ENCODE data around the gene GDF10.

DNA sequence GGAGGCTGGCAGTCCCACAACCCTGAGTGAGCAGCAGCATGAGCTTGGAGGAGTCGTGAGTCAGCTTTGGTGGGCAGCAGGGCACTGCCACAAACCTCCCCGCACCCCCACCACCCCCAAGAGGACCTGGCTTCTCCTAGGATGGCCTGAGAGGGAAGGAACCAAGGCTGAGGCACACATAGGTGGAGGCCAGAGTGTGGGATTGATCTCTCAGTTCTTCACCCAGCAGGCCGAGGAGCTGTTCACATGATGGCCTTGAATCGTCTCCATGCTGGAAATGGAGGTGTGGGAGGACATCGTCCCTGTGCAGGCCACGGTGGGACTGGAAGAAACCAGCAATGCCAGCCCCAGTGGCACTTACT is 17.4 kb upstream of the GDF10 start:
- no peak for TF ChIP-seq POLR2A (IDR thresholded peaks at IDR 0.05)
- TF ChIP-seq, protein P1, sequence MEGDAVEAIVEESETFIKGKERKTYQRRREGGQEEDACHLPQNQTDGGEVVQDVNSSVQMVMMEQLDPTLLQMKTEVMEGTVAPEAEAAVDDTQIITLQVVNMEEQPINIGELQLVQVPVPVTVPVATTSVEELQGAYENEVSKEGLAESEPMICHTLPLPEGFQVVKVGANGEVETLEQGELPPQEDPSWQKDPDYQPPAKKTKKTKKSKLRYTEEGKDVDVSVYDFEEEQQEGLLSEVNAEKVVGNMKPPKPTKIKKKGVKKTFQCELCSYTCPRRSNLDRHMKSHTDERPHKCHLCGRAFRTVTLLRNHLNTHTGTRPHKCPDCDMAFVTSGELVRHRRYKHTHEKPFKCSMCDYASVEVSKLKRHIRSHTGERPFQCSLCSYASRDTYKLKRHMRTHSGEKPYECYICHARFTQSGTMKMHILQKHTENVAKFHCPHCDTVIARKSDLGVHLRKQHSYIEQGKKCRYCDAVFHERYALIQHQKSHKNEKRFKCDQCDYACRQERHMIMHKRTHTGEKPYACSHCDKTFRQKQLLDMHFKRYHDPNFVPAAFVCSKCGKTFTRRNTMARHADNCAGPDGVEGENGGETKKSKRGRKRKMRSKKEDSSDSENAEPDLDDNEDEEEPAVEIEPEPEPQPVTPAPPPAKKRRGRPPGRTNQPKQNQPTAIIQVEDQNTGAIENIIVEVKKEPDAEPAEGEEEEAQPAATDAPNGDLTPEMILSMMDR (IDR thresholded peaks at IDR 0.05) = no peak

Data from esophagus squamous epithelium (tissue), 4 donors.